Spinal cord (tissue), 10 donors: ENCODE data around the gene TXNRD2. TPM values are rescaled to one million over a fixed set of nuclear protein-coding genes. Genes with fewer than 3 reads are reported as not detected.

Experiments used
- DNase-seq, 6 donors: peaks; one replicate each; pipeline versions ENCODE4 v3.0.0 to v3.0.0-alpha.2; 2013 to 2015; ENCODE audit warnings: low spot score in 6 of 6, low read depth in 4 of 6
- H3K27ac ChIP-seq: one replicate; pipeline ENCODE4 v1.5.1; 2013; ENCODE audit warnings: low read depth, low read length, control low read depth
- H3K27me3 ChIP-seq: one replicate; pipeline ENCODE4 v1.6.1; 2013; ENCODE audit warnings: low read length; ENCODE audit not compliant: control insufficient read depth, insufficient read depth
- H3K36me3 ChIP-seq: one replicate; pipeline ENCODE4 v1.6.1; 2013; ENCODE audit warnings: low read length; ENCODE audit not compliant: control insufficient read depth, insufficient read depth
- H3K4me1 ChIP-seq: one replicate; pipeline ENCODE4 v1.6.1; 2013; ENCODE audit warnings: low read length; ENCODE audit not compliant: control insufficient read depth, insufficient read depth
- H3K4me3 ChIP-seq: one replicate; pipeline ENCODE4 v1.5.1; 2013; ENCODE audit warnings: low read depth, low read length, control low read depth
- H3K9me3 ChIP-seq: one replicate; pipeline ENCODE4 v1.6.1; 2013; ENCODE audit warnings: low read length; ENCODE audit not compliant: control insufficient read depth, insufficient read depth
- WGBS: methylation state at CpG from one replicate; pipeline ENCODE4 v1.1.5; 2013; ENCODE audit warnings: missing lambda C conversion rate; ENCODE audit not compliant: insufficient coverage; 5-methylcytosine and 5-hydroxymethylcytosine counted together
- polyA plus RNA-seq, 2 donors: library from polyadenylated mRNA; unstranded; fragments of 120-200 nt; gene quantifications; one replicate each; pipeline ENCODE4 v1.2.1, GENCODE V29; 2013; ENCODE audit not compliant: insufficient read length in 2 of 2
- total RNA-seq, 2 donors: library from RNA; depleted of rRNA in 1 of 2; stranded (reverse); fragments of 120-200 nt in 1 of 2; fragments of >200 nt in 1 of 2; gene quantifications; one replicate each; pipeline versions ENCODE4 v1.2.3 to v1.2.4, GENCODE V29; 2013 to 2014
- donor health status: healthy.

Gene TXNRD2
- total and polyA plus RNA-seq, 4 donors = 17.1 to 29.4 (median 23.6) TPM

DNA sequence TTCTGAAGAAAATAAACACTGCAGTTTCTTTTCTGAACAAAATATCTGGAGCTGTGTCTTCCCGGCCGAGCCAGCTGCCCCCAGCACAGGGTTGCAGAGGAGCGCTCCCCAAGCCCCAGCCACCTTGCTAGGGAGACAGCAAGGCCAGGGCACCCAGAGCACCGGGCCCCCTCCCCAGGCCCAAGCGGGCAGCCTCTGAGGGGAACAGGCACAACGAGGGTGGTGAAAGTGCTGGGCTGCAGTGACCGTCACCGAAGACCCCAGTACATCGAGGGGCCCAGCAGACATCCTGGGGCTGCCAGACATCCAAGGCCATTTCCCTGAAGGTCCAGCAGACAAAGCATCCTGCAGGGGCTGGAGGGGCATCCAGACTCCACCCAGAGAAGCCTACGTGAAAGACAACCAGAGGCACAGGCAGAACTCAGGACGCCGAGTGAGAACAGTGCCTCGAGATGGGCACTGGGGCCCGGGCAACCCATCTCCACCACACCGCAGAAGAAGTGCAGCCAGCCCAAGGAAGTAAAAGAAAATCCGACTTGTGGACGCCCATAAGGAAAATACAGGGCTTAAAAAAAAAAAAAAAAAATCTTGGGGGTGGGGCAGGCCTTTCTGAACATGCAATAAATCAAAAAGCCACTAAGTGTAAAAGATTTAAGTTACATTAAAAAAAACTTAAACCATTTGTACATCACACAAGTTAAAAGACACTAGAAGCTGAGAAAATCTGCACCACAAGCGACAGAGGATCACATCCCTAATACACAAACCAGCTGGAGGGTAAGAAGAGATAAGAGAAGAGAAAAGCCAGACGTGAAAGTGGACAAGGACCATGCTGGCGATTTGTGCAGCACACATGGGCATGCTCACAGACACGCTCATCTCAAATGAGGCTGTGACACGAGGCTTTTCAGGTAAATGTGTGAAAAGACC is 36.0 kb downstream of the TXNRD2 start:
- DNase-seq = no peak
- WGBS = 79% methylated on average over 18 of the region's 22 CpGs
- H3K4me1 ChIP-seq = peaks cover 27% of the 10 kb centered on the region
- no peak overlapping the region for H3K4me3 ChIP-seq
- peaks cover 50% of the 10 kb centered on the region for H3K36me3 ChIP-seq
- no peak overlapping the region for H3K27ac ChIP-seq
- H3K9me3 ChIP-seq = no peaks in the 10 kb centered on the region
- no peaks in the 10 kb centered on the region for H3K27me3 ChIP-seq

DNA sequence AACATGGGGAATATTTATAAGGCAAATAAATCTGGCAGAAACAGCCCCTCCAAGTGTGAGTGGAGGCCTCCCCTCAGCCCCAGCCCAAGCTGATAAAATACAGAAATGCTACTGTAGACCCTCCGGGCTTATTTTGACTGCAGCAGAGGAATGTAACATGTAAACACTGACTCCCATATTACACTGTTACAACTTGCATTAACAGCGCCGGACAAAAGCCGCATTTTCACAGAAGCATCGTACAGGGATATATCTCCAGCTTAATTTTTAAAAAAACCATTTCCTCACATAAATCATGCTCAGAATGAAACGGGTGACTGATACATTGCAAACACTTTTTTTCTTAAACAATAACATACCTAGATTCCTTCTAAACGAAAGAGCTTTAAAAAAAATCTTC is 36.7 kb downstream of the TXNRD2 start:
- Histone ChIP-seq H3K27ac (no peak overlapping the region), H3K27me3 (no peaks in the 10 kb centered on the region), H3K9me3 (no peaks in the 10 kb centered on the region), H3K4me3 (no peak overlapping the region), H3K36me3 (peaks cover 50% of the 10 kb centered on the region), H3K4me1 (peaks cover 25% of the 10 kb centered on the region)
- 75% methylated on average over 7 of the region's 7 CpGs for WGBS
- DNase-seq = no peak

DNA sequence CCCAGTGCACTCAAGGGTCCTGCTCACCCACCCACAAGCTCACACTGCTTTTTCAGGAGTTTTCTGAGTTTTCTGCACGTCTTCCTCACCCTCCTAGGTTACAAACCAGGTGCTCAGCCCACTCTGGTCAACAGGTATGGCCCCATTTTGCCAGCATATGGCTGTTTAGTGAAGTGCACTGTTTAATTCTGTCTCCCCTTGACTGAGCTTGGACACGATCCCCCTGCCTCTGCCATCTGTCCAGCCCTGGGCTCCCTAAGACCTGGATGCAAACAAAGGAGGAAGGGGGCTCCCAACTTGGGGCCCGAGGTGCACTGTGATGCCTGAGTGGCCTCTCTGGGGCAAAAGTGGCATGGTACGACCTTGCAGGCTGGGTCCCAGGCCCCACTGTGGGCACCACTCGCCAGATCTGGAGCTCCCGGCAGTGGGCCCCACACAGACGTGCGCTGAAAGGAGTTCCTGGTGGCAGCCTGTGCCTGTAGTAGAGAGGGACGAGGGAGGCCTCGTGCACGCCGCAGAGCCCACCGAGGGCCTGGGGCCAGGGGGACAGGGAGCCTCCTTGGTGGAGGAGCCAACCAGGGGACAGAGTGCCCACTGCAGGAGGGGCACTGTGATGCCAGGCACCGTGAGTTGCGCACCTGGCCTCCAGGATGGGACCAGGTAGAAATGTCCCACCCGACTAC is 37.3 kb downstream of the TXNRD2 start:
- Histone ChIP-seq H3K4me3 (no peak overlapping the region), H3K27me3 (no peaks in the 10 kb centered on the region), H3K27ac (no peak overlapping the region), H3K4me1 (peaks cover 22% of the 10 kb centered on the region), H3K36me3 (peaks cover 50% of the 10 kb centered on the region), H3K9me3 (no peaks in the 10 kb centered on the region)
- 72% methylated on average over 15 of the region's 16 CpGs for WGBS
- DNase-seq = no peak

DNA sequence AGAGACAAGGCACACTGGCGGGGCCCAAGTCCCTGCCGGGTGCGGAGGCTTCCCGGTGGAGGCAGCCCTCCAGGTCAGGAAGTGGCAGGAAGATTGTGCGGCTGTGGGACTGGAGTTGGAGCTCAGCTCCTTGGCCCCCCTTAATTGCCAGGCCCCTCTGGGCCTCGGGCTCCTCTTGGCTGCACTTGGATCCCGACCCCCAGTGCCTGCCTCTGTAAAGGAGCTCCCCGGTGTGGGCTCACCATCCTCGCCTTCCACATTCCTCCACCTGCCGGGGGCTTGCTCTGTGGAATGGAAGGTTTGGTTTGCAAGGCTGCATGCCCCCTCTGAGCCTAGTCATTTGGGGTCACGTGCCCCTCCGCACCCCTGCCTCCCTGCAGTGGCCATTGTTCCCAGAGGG is 38.1 kb downstream of the TXNRD2 start:
- H3K9me3 ChIP-seq = no peaks in the 10 kb centered on the region
- DNase-seq = no peak
- 61% methylated on average over 12 of the region's 12 CpGs for WGBS

DNA sequence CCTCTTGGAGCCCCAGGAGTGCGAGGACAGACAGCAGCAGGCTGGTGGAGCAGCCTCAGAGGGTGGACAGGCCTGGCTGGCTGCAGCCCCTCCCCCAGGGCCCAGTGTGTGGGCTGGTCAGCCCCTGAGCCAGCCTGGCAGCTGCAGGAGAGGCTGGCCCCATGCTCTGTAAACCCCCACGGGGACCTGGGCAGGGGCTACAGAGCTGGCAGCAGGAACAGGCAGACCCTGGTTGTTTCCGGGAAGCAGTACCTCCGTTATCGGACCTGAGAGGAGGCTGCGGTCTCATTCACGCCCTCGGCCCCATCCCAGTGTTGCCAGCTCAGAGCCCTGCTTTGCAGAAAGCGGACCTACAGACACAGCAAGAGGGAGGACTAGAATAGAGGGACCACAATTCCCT is 38.6 kb downstream of the TXNRD2 start:
- no peak overlapping the region for H3K27ac ChIP-seq
- no peaks in the 10 kb centered on the region for H3K27me3 ChIP-seq
- 56% methylated on average over 9 of the region's 9 CpGs for WGBS

More for the DNA sequence above, 38.1 kb downstream of the TXNRD2 start:
- Histone ChIP-seq H3K4me3 (no peak overlapping the region), H3K4me1 (peaks cover 22% of the 10 kb centered on the region), H3K36me3 (peaks cover 56% of the 10 kb centered on the region), H3K27me3 (no peaks in the 10 kb centered on the region), H3K27ac (no peak overlapping the region)

DNA sequence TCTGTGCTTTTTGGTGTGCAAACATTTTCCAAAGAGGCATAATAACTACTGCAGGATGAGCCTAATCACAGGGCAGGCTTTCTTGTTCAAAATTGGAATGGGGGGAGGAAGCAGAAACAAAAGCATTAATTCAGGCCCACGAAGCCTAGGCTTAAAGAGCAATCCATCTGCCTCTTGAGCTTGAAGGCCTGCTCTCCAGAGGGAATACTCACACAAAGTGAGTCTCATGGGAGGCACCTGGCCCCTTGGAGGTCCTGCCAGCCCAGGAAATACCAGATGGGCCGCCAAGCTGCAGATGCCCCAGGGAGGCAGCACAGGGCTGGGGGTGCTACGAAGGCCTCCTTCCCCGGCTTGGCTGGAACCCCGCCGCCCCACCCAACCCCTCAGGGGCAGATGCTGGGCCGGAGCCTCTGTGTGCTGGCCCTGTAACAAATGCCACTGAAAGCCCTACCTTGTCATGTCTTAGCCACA is 39.3 kb downstream of the TXNRD2 start:
- no peak overlapping the region for H3K4me3 ChIP-seq
- peak in 2 of 6 donors; percentile 25 to 50 for DNase-seq
- no peaks in the 10 kb centered on the region for H3K27me3 ChIP-seq
- H3K4me1 ChIP-seq = peaks cover 22% of the 10 kb centered on the region
- no peak overlapping the region for H3K27ac ChIP-seq
- H3K36me3 ChIP-seq = peaks cover 62% of the 10 kb centered on the region
- no peaks in the 10 kb centered on the region for H3K9me3 ChIP-seq
- 40% methylated on average over 7 of the region's 7 CpGs for WGBS

More for the DNA sequence above, 38.6 kb downstream of the TXNRD2 start:
- no peak overlapping the region for H3K4me3 ChIP-seq
- no peak for DNase-seq
- H3K9me3 ChIP-seq = no peaks in the 10 kb centered on the region
- peaks cover 22% of the 10 kb centered on the region for H3K4me1 ChIP-seq
- peaks cover 59% of the 10 kb centered on the region for H3K36me3 ChIP-seq

DNA sequence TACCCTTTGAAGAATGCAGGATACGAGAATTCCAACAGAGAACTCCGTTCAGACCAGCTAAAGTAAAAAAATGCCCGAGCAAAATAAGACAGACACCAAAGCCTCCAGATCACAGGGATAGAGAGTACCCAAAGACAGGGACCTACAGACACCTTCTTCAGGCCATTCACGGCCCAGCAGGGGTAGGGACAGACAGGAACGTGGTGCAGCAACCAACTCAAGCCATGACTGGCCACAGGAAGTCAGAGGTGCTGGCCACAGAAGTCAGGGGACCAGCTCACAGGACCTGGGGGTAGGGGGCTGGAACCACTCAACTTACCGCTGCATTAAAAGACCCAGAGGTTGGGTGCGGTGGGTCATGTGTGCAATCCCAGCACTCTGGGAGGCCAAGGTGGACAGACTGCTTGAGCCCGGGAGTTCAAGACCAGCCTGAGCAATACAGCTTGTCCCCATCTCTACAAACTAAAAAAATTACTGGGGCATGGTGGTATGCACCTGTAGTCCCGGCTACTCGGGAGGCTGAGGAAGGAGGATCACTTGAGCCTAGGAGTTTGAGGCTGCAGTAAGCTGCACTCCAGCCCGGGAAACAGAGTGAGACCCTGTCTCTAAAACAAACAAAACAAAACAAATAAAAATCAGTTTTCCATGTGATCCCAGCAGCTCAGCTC is 39.9 kb downstream of the TXNRD2 start:
- H3K27ac ChIP-seq = no peak overlapping the region
- H3K9me3 ChIP-seq = no peaks in the 10 kb centered on the region
- no peaks in the 10 kb centered on the region for H3K27me3 ChIP-seq
- DNase-seq = no peak
- H3K4me1 ChIP-seq = peaks cover 22% of the 10 kb centered on the region
- H3K36me3 ChIP-seq = peaks cover 67% of the 10 kb centered on the region
- WGBS = 95% methylated on average over 8 of the region's 11 CpGs
- H3K4me3 ChIP-seq = no peak overlapping the region

DNA sequence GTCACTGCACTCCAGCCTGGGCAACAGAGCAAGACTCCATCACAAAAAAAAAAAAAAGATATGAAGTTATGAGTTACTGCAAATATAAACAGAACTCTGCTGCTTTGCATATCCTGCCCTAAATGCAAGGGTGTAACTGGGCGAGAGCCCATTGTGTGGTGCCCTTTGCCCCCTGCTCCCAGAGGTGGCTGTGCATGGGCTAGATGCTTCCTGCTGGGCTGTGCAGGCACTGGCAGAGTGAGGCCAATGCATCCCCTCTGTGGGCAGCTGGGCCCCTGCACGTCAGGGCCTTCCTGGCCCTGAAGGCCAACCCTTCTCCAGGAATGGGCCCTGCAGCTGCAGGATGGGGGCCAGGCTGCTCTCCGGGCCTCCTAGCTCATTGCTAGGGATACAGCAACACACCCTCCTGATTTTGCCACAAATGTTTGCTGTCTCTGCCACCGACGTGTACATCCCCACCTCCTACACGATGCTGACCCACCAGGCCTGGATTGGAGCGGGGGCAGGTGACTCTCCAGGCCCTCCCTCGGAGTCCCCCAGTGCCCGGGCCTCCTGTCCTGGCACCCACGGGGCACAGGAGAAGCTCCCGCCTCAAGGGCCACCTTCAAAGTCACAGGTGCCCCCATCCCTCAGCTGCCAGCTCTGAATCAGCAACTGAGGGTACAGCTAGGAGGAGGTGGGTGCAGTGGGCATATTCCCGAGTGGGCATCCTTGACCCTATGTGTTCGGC is 40.7 kb downstream of the TXNRD2 start:
- H3K4me1 ChIP-seq = peaks cover 22% of the 10 kb centered on the region
- H3K9me3 ChIP-seq = no peaks in the 10 kb centered on the region
- no peak overlapping the region for H3K27ac ChIP-seq
- no peak overlapping the region for H3K4me3 ChIP-seq
- peaks cover 66% of the 10 kb centered on the region for H3K36me3 ChIP-seq
- H3K27me3 ChIP-seq = no peaks in the 10 kb centered on the region
- 92% methylated on average over 11 of the region's 13 CpGs for WGBS
- DNase-seq = no peak
